H9 (cell line): ENCODE measurements around the gene RNF26. TPM values are rescaled to one million over a fixed set of nuclear protein-coding genes. Genes with fewer than 3 reads are reported as not detected.
A peak's percentile ranks its signal among the peaks of the same experiment; 100 is the strongest.

ENCODE experiments used
- DNase-seq: peaks from one replicate; pipeline ENCODE4 v3.0.0-alpha.2; 2017
- H2AFZ ChIP-seq: one replicate; pipeline ENCODE4 v1.6.1; 2013; ENCODE audit warnings: mild to moderate bottlenecking, low read length, control low read depth, moderate library complexity
- H2AK5ac ChIP-seq: 2 replicates; pipeline ENCODE4 v1.6.1; 2013; ENCODE audit warnings: low read length, control low read depth, mixed read lengths; ENCODE audit not compliant: insufficient read length
- H2BK120ac ChIP-seq: one replicate; pipeline ENCODE4 v1.6.1; 2013; ENCODE audit warnings: low read depth, mild to moderate bottlenecking, low read length, control low read depth, inconsistent platforms; ENCODE audit not compliant: poor library complexity, severe bottlenecking
- H2BK12ac ChIP-seq: 2 replicates; pipeline ENCODE4 v1.6.1; 2013; ENCODE audit warnings: low read length, control low read depth, mixed read lengths, low read depth; ENCODE audit not compliant: insufficient read length
- H2BK15ac ChIP-seq: 2 replicates; pipeline ENCODE4 v1.6.1; 2013; ENCODE audit warnings: low read depth, low read length, control low read depth
- H2BK20ac ChIP-seq: one replicate; pipeline ENCODE4 v1.6.1; 2013; ENCODE audit warnings: low read depth, mild to moderate bottlenecking, low read length, control low read depth, inconsistent platforms; ENCODE audit not compliant: poor library complexity, severe bottlenecking
- H2BK5ac ChIP-seq: 2 replicates; pipeline ENCODE4 v1.6.1; 2013; ENCODE audit warnings: low read length, control low read depth, mixed read lengths; ENCODE audit not compliant: insufficient read length
- H3K14ac ChIP-seq: 2 replicates; pipeline ENCODE4 v1.6.1; 2013; ENCODE audit warnings: low read length, control low read depth; ENCODE audit not compliant: insufficient read depth
- H3K18ac ChIP-seq: 2 replicates; pipeline ENCODE4 v1.6.1; 2013; ENCODE audit warnings: low read depth, mild to moderate bottlenecking, mixed read lengths, low read length, control low read depth; ENCODE audit not compliant: insufficient read length
- H3K23ac ChIP-seq: 2 replicates; pipeline ENCODE4 v1.6.1; 2013; ENCODE audit warnings: low read length, control low read depth, mixed read lengths, low read depth; ENCODE audit not compliant: insufficient read length
- H3K23me2 ChIP-seq: 2 replicates; pipeline ENCODE4 v1.6.1; 2013; ENCODE audit warnings: low read depth, mild to moderate bottlenecking, mixed read lengths, low read length, control low read depth; ENCODE audit not compliant: insufficient read length, poor library complexity, severe bottlenecking
- H3K27ac ChIP-seq: 2 replicates; pipeline ENCODE4 v1.5.1; 2013; ENCODE audit warnings: low read length, control low read depth, mixed read lengths, low read depth; ENCODE audit not compliant: insufficient read length
- H3K27me3 ChIP-seq: 2 replicates; pipeline ENCODE4 v1.6.1; 2013; ENCODE audit warnings: low read length, control low read depth, inconsistent platforms; ENCODE audit not compliant: insufficient read depth
- H3K4ac ChIP-seq: 2 replicates; pipeline ENCODE4 v1.6.1; 2013; ENCODE audit warnings: low read depth, mild to moderate bottlenecking, control low read depth, inconsistent platforms, low read length, moderate library complexity
- H3K4me1 ChIP-seq: 2 replicates; pipeline ENCODE4 v1.6.1; 2013; ENCODE audit warnings: low read length, control low read depth, inconsistent platforms; ENCODE audit not compliant: insufficient read depth
- H3K4me2 ChIP-seq: 2 replicates; pipeline ENCODE4 v1.6.1; 2013; ENCODE audit warnings: low read length, control low read depth, mixed read lengths; ENCODE audit not compliant: insufficient read length, insufficient read depth
- H3K56ac ChIP-seq: 2 replicates; pipeline ENCODE4 v1.6.1; 2013; ENCODE audit warnings: low read depth, mild to moderate bottlenecking, mixed read lengths, low read length, control low read depth; ENCODE audit not compliant: insufficient read length
- H3K79me1 ChIP-seq: 2 replicates; pipeline ENCODE4 v1.6.1; 2013; ENCODE audit warnings: low read depth, mild to moderate bottlenecking, moderate library complexity, low read length, control low read depth, inconsistent platforms; ENCODE audit not compliant: insufficient read depth, poor library complexity, severe bottlenecking
- H3K79me2 ChIP-seq: 2 replicates; pipeline ENCODE4 v1.6.1; 2013; ENCODE audit warnings: low read length, control low read depth, inconsistent platforms; ENCODE audit not compliant: insufficient read depth
- H3K9ac ChIP-seq: 2 replicates; pipeline ENCODE4 v1.6.1; 2013; ENCODE audit warnings: low read length, control low read depth, mixed read lengths; ENCODE audit not compliant: insufficient read length; ENCODE audit errors: extremely low read depth
- H3K9me3 ChIP-seq: one replicate; pipeline ENCODE4 v1.6.1; 2013; ENCODE audit warnings: low read depth, low read length, inconsistent platforms; ENCODE audit not compliant: control insufficient read depth
- H3T11ph ChIP-seq: one replicate; pipeline ENCODE4 v1.6.1; 2013; ENCODE audit warnings: mild to moderate bottlenecking, low read length, control low read depth, inconsistent platforms
- H4K20me1 ChIP-seq: one replicate; pipeline ENCODE4 v1.6.1; 2013; ENCODE audit not compliant: control insufficient read depth, insufficient read length, insufficient read depth
- H4K5ac ChIP-seq: 2 replicates; pipeline ENCODE4 v1.6.1; 2013; ENCODE audit warnings: low read depth, mild to moderate bottlenecking, mixed read lengths, low read length, control low read depth; ENCODE audit not compliant: insufficient read length
- H4K8ac ChIP-seq: replicated peaks from 2 replicates; pipeline ENCODE4 v1.6.1; 2013; ENCODE audit warnings: low read length, control low read depth, mixed read lengths, low read depth; ENCODE audit not compliant: insufficient read length
- H4K91ac ChIP-seq: 2 replicates; pipeline ENCODE4 v1.6.1; 2013; ENCODE audit warnings: low read depth, mild to moderate bottlenecking, moderate library complexity, mixed read lengths, low read length, control low read depth; ENCODE audit not compliant: insufficient read length
- H3K27ac Mint-ChIP-seq, 3 experiments: 2 replicates in 2 of 3; 3 replicates in 1 of 3; pipeline ENCODE4 v1.8.0; 2020 to 2021; ENCODE audit warnings: mixed read lengths in 3 of 3, mild to moderate bottlenecking in 1 of 3, moderate library complexity in 1 of 3
- H3K27me3 Mint-ChIP-seq: 2 replicates; pipeline ENCODE4 v1.8.0; 2021; ENCODE audit warnings: low read depth, mild to moderate bottlenecking, moderate library complexity, mixed read lengths
- H3K36me3 Mint-ChIP-seq, 3 experiments: 2 replicates in 2 of 3; 3 replicates in 1 of 3; pipeline ENCODE4 v1.8.0; 2020 to 2021; ENCODE audit warnings: low read depth in 3 of 3, mixed read lengths in 3 of 3; ENCODE audit not compliant: insufficient read depth in 1 of 3
- H3K4me1 Mint-ChIP-seq, 2 experiments: 2 replicates each; pipeline ENCODE4 v1.8.0; 2020; ENCODE audit warnings: mixed read lengths in 2 of 2
- H3K4me3 Mint-ChIP-seq, 2 experiments: 2 replicates in 1 of 2; 3 replicates in 1 of 2; pipeline ENCODE4 v1.8.0; 2020 to 2021; ENCODE audit warnings: mild to moderate bottlenecking in 2 of 2, mixed read lengths in 2 of 2, moderate library complexity in 1 of 2
- H3K9me3 Mint-ChIP-seq, 2 experiments: 2 replicates in 1 of 2; 3 replicates in 1 of 2; pipeline ENCODE4 v1.8.0; 2020; ENCODE audit warnings: mild to moderate bottlenecking in 2 of 2, mixed read lengths in 2 of 2, moderate library complexity in 1 of 2
- WGBS: extraction: QIAGEN DNeasy Blood & Tissue Kit; methylation state at CpG from one replicate; pipeline ENCODE4 v1.1.7; 2013; ENCODE audit warnings: missing lambda C conversion rate, low lambda C conversion rate, mixed read lengths; ENCODE audit not compliant: insufficient read length; ENCODE audit errors: extremely low coverage; 5-methylcytosine and 5-hydroxymethylcytosine counted together
- total RNA-seq: library from RNA; stranded (reverse); gene quantifications from 2 replicates; pipeline ENCODE4 v1.2.1, GENCODE V29; 2021
- TF ChIP-seq, protein P1 (sequence below): fragments of 200-600 bp; sonication (generic); conservative IDR thresholded peaks from 3 replicates; pipeline ENCODE4 v1.8.0; 2021; ENCODE audit warnings: antibody characterized with exemption, mild to moderate bottlenecking

Gene RNF26
- total RNA-seq, 1 experiment from 2014 or later: 57.6 TPM

DNA sequence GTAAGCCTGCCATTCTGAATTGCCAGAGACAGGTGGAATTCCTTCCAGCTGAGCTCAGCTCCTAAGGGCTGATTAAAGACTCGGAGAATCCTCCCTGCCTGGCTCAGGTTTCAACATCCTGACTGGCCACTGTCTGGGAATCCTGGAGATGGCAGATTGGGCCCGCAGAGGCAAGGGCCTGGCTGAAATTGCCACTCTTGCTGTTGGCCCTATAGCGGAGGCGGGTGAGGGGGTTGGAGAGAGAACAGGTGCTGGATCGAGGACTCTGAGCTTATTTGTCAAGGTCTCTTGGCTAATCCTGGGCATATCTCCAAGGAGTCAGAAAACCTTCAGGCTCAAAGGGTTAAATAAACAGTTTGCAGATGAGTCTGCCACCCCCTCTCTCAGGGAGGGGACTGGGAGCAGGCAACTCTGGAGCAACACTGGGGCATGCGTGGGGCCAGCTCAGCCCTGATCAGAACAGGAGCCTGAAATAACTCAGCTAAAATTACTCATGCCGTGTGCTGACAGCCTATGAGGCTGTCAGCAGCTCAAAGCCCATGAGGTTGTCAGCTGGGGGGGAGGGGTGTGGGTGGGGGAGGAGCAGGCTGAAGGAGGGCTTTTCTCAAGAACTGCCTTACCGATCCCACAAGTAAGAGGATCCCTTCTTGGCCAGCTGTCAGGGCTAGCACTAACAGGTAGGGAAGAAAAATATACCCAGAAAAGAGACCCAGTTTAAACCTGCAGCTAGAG is 26.9 kb downstream of the RNF26 start:
- H3K79me1 ChIP-seq: no peaks in the 10 kb centered on the region
- Mint-ChIP-seq H3K9me3 (peaks cover 2 to 5% of the 10 kb centered on the region in 2 experiments; a peak in 2 of 5 replicates), H3K27ac (peak overlapping the region in 2 of 3 experiments; percentile 28 to 65; a peak in 1 of 7 replicates), H3K4me1 (peaks cover 38 to 42% of the 10 kb centered on the region in 2 experiments), H3K4me3 (peak overlapping the region; percentile 21 to 67; a peak in 4 of 5 replicates), H3K27me3 (peaks cover 62% of the 10 kb centered on the region), H3K36me3 (peaks cover 13 to 28% (median 26%) of the 10 kb centered on the region in 3 experiments)
- no peak overlapping the region for H2BK20ac ChIP-seq
- no peak overlapping the region for H4K8ac ChIP-seq
- H2AK5ac ChIP-seq: no peak overlapping the region
- no peaks in the 10 kb centered on the region for H3K9me3 ChIP-seq
- no peak overlapping the region for H3K18ac ChIP-seq
- no peak overlapping the region for H2AFZ ChIP-seq
- no peak overlapping the region for H3K27ac ChIP-seq
- H3K4ac ChIP-seq: no peak overlapping the region
- H4K91ac ChIP-seq: no peak overlapping the region
- H2BK12ac ChIP-seq: no peak overlapping the region
- H2BK5ac ChIP-seq: no peak overlapping the region
- peaks cover 23% of the 10 kb centered on the region; the same call in 1 of the 2 replicates for H3K27me3 ChIP-seq
- H3K9ac ChIP-seq: no peak overlapping the region
- peaks cover 8% of the 10 kb centered on the region for H4K20me1 ChIP-seq
- H3K4me2 ChIP-seq: peak overlapping the region; percentile 40
- H3K79me2 ChIP-seq: no peaks in the 10 kb centered on the region
- no peak overlapping the region for H3T11ph ChIP-seq
- no CpG with 5 or more reads among the region's 8 CpGs for WGBS
- H3K23me2 ChIP-seq: peaks cover 10% of the 10 kb centered on the region
- no peak overlapping the region for H3K56ac ChIP-seq
- no peak overlapping the region for H3K23ac ChIP-seq
- H2BK120ac ChIP-seq: no peak overlapping the region
- H3K4me1 ChIP-seq: peaks cover 7% of the 10 kb centered on the region; the same call in 1 of the 2 replicates
- TF ChIP-seq, protein P1, sequence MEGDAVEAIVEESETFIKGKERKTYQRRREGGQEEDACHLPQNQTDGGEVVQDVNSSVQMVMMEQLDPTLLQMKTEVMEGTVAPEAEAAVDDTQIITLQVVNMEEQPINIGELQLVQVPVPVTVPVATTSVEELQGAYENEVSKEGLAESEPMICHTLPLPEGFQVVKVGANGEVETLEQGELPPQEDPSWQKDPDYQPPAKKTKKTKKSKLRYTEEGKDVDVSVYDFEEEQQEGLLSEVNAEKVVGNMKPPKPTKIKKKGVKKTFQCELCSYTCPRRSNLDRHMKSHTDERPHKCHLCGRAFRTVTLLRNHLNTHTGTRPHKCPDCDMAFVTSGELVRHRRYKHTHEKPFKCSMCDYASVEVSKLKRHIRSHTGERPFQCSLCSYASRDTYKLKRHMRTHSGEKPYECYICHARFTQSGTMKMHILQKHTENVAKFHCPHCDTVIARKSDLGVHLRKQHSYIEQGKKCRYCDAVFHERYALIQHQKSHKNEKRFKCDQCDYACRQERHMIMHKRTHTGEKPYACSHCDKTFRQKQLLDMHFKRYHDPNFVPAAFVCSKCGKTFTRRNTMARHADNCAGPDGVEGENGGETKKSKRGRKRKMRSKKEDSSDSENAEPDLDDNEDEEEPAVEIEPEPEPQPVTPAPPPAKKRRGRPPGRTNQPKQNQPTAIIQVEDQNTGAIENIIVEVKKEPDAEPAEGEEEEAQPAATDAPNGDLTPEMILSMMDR: no peak
- H4K5ac ChIP-seq: no peak overlapping the region
- DNase-seq: peak; percentile 82
- no peak overlapping the region for H2BK15ac ChIP-seq
- H3K14ac ChIP-seq: no peak overlapping the region
